Measurements from ENCODE around the gene MEIOSIN.

MEIOSIN gene

DNA sequence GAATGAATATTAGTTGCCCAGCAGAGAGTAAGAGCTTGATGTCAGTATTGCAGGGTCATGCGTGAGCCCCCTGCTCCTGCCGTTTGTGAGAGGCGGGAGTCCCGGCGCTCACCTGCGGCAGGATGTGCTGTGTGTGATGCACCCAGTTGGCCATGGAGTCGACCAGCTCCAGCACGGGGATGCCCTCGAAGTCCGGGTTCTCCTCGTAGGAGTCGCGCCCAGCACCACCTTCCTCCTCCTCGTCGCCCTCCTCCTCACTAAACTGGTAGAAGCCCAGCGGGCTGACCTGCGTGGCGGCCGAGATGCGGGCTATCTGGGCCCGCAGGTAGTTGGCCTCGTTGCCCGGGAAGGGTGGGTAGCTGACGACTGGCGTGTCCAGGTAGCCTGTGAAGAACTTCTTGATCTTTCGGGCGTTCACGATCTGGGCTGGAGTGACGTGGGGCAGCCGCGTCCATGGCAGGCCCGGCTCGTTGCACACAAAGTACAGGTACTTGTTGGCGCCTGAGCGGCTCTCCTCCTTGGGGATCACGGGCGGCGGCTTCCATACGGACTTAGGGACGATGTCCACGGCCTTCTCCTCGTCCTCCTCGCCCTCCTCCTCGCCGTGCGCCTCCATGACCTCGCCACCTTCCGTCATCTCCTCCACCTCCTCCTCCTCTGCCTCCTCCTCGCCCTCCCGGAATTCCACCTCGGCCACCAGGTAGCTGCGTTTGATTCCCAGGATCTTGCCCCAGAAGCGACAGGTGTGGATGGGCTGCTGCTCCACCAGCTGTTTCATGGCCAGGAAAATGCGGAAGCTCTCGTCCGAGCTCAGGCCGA is 71.1 kb downstream of the MEIOSIN start:
- DNase-seq: no peak

- no peak for DNase-seq
Observed at GRCh38 chr19:45804959-45805230, 71.7 kb downstream of the MEIOSIN start.

- DNase-seq: no peak
Observed at GRCh38 chr19:45805719-45806118, 72.5 kb downstream of the MEIOSIN start.

DNA sequence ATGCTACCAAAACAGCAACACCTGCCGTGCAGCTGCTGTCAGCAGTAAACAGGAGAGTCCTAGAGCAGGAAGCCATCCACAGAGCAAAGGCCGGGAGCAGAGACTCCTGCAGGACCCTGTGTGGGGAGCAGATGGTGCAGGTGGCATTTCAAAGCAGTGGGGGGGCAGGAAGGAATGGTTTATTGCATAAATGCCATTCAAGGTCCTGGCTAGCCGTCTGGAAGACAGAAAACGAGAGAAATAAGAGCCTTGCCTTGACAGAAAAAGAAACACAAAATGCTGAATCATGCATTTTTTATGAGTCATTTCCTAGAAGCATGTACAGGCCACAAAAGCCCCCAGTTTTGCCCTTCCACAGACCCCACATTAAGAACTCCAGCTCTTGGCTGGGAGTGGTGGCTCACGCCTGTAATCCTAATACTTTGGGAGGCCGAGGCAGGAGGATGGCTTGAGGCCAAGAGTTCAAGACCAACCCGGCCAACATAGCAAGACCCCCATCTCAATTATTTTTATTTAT is 76.5 kb downstream of the MEIOSIN start:
- peak; percentile 82 for DNase-seq

GRCh38 chr19:45812297-45812696 is 79.1 kb downstream of the MEIOSIN start:
- DNase-seq: no peak

Measured in NCI-H146 (cell line).